WTC11 (cell line): ENCODE results near the gene FERMT3. TPM values are rescaled to one million over a fixed set of nuclear protein-coding genes. Genes with fewer than 3 reads are reported as not detected.

Experiments
- ATAC-seq: fragments of 200-7000 bp; cut with Tn5 transposase; 2 replicates; pipeline ENCODE4 v1.10.0; 2021; ENCODE audit warnings: mild to moderate bottlenecking, moderate library complexity
- CTCF ChIA-PET: fragments of 300-600 bp; sonication (Branson Sonifier 250); formaldehyde crosslinking; loops from one replicate; lab custom pipeline; 2021; ENCODE audit warnings: antibody characterized with exemption; lab: Charles Lee
- POLR2A ChIA-PET: fragments of 350-600 bp; sonication (Branson Sonifier 250); formaldehyde crosslinking; loops from one replicate; lab custom pipeline; 2021; ENCODE audit warnings: antibody characterized with exemption; lab: Charles Lee
- DNase-seq: peaks from one replicate; pipeline ENCODE4 v3.0.0; 2021; ENCODE audit warnings: low spot score
- H3K27ac Mint-ChIP-seq: 2 replicates; pipeline ENCODE4 v1.8.0; 2021; ENCODE audit warnings: mixed read lengths
- H3K27me3 Mint-ChIP-seq: 2 replicates; pipeline ENCODE4 v1.8.0; 2021; ENCODE audit warnings: low read depth, mild to moderate bottlenecking, moderate library complexity, mixed read lengths
- H3K36me3 Mint-ChIP-seq: 2 replicates; pipeline ENCODE4 v1.8.0; 2021; ENCODE audit warnings: mixed read lengths
- H3K4me1 Mint-ChIP-seq: 2 replicates; pipeline ENCODE4 v1.8.0; 2022; ENCODE audit warnings: mixed read lengths
- H3K4me3 Mint-ChIP-seq: 2 replicates; pipeline ENCODE4 v1.8.0; 2021; ENCODE audit warnings: mild to moderate bottlenecking, moderate library complexity, mixed read lengths
- H3K9me3 Mint-ChIP-seq: 2 replicates; pipeline ENCODE4 v1.8.0; 2021; ENCODE audit warnings: mixed read lengths
- ATF2 ChIP-seq: sonication (generic); formaldehyde crosslinking; IDR thresholded peaks from 2 replicates; pipeline ENCODE4 v1.8.1; 2022; ENCODE audit warnings: low read depth, missing genetic modification reagents, borderline replicate concordance
- CDX4 ChIP-seq: fragments of 250-450 bp; sonication (Bioruptor Pico); IDR thresholded peaks from 2 replicates; pipeline ENCODE4 v1.9.0; 2021; ENCODE audit warnings: moderate library complexity, mild to moderate bottlenecking, inconsistent platforms, borderline replicate concordance
- E2F5 ChIP-seq: sonication (generic); formaldehyde crosslinking; IDR thresholded peaks from 2 replicates; pipeline ENCODE4 v1.8.1; 2022; ENCODE audit warnings: mild to moderate bottlenecking, moderate library complexity, missing genetic modification reagents
- EMX1 ChIP-seq: fragments of 250-450 bp; sonication (Bioruptor Pico); IDR thresholded peaks from 2 replicates; pipeline ENCODE4 v1.8.0; 2021; ENCODE audit warnings: mild to moderate bottlenecking
- GABPB1 ChIP-seq: sonication (generic); formaldehyde crosslinking; IDR thresholded peaks from 2 replicates; pipeline ENCODE4 v1.8.1; 2023; ENCODE audit warnings: mild to moderate bottlenecking, missing genetic modification reagents
- IRF2 ChIP-seq: sonication (generic); formaldehyde crosslinking; IDR thresholded peaks from 2 replicates; pipeline ENCODE4 v1.8.0; 2022; ENCODE audit warnings: low read depth, missing genetic modification reagents, borderline replicate concordance
- JUN ChIP-seq: sonication (generic); formaldehyde crosslinking; IDR thresholded peaks from 2 replicates; pipeline ENCODE4 v1.8.0; 2023; ENCODE audit warnings: mild to moderate bottlenecking, missing genetic modification reagents
- KAT7 ChIP-seq: sonication (generic); formaldehyde crosslinking; IDR thresholded peaks from 2 replicates; pipeline ENCODE4 v1.8.1; 2023; ENCODE audit warnings: missing genetic modification reagents, mild to moderate bottlenecking, borderline replicate concordance
- MAX ChIP-seq: sonication (generic); formaldehyde crosslinking; IDR thresholded peaks from 2 replicates; pipeline ENCODE4 v1.8.0; 2022; ENCODE audit warnings: mild to moderate bottlenecking, missing genetic modification reagents
- PREB ChIP-seq: sonication (generic); formaldehyde crosslinking; IDR thresholded peaks from 2 replicates; pipeline ENCODE4 v1.8.1; 2022; ENCODE audit warnings: mild to moderate bottlenecking, missing genetic modification reagents, moderate library complexity, borderline replicate concordance
- SP1 ChIP-seq: sonication (generic); formaldehyde crosslinking; conservative IDR thresholded peaks from 2 replicates; pipeline ENCODE4 v1.8.1; 2022; ENCODE audit warnings: missing genetic modification reagents
- USF1 ChIP-seq: sonication (generic); formaldehyde crosslinking; IDR thresholded peaks from 2 replicates; pipeline ENCODE4 v1.8.0; 2022; ENCODE audit warnings: mild to moderate bottlenecking, missing genetic modification reagents
- USF2 ChIP-seq: sonication (generic); formaldehyde crosslinking; IDR thresholded peaks from 2 replicates; pipeline ENCODE4 v1.8.1; 2023; ENCODE audit warnings: mild to moderate bottlenecking, missing genetic modification reagents, moderate library complexity
- ZNF121 ChIP-seq: sonication (generic); formaldehyde crosslinking; IDR thresholded peaks from 2 replicates; pipeline ENCODE4 v1.8.0; 2023; ENCODE audit warnings: missing genetic modification reagents
- ZNF138 ChIP-seq: sonication (generic); formaldehyde crosslinking; conservative IDR thresholded peaks from 2 replicates; pipeline ENCODE4 v1.8.1; 2022; ENCODE audit warnings: mild to moderate bottlenecking, moderate library complexity, missing genetic modification reagents
- ZNF219 ChIP-seq: sonication (generic); formaldehyde crosslinking; IDR thresholded peaks from 2 replicates; pipeline ENCODE4 v1.8.0; 2023; ENCODE audit warnings: missing genetic modification reagents, mild to moderate bottlenecking, borderline replicate concordance
- ZNF281 ChIP-seq: sonication (generic); formaldehyde crosslinking; IDR thresholded peaks from 2 replicates; pipeline ENCODE4 v1.8.0; 2023; ENCODE audit warnings: mild to moderate bottlenecking, missing genetic modification reagents
- ZNF423 ChIP-seq: fragments of 250-450 bp; sonication (Bioruptor Pico); IDR thresholded peaks from 2 replicates; pipeline ENCODE4 v2.1.2; 2022; ENCODE audit warnings: mild to moderate bottlenecking, moderate library complexity
- ZSCAN18 ChIP-seq: fragments of 250-450 bp; sonication (Bioruptor Pico); IDR thresholded peaks from 2 replicates; pipeline ENCODE4 v2.1.2; 2022; ENCODE audit warnings: mild to moderate bottlenecking, moderate library complexity
- total RNA-seq: library from RNA; stranded (reverse); gene quantifications from 3 replicates; pipeline ENCODE4 v1.2.3, GENCODE V29; 2021

Gene FERMT3
- total RNA-seq, 1 experiment from 2014 or later: 3.8 TPM

GRCh38 chr11:64251753-64252002, 45.2 kb downstream of the FERMT3 start:
- H3K4me3 Mint-ChIP-seq: peak overlapping the region; percentile 90
- H3K9me3 Mint-ChIP-seq: no peaks in the 10 kb centered on the region
- peak overlapping the region; percentile 45; the same call in 1 of the 2 replicates for H3K27ac Mint-ChIP-seq
- ChIA-PET POLR2A (interaction anchor here (0.6 to 3.7 kb wide), 6 partner anchors 10 to 35 kb away, joined by 3 to 25 read pairs (median 6); partner anchors contain the start of genes NUDT22 and TRPT1), CTCF (interaction anchor here (0.5 to 5.3 kb wide), 22 partner anchors 9 to 379 kb away, joined by 3 to 75 read pairs (median 14); partner anchors contain the start of genes CATSPERZ, CCDC88B, DNAJC4 and ESRRA)
- TF ChIP-seq GABPB1 (no peak), EMX1 (CRISPR knock-in tag) (no peak), ZNF121 (CRISPR knock-in tag) (no peak), ZNF281 (CRISPR knock-in tag) (no peak), ATF2 (no peak), ZSCAN18 (CRISPR knock-in tag) (no peak), ZNF219 (CRISPR knock-in tag) (no peak), ZNF423 (CRISPR knock-in tag) (no peak), USF1 (CRISPR knock-in tag) (no peak), IRF2 (CRISPR knock-in tag) (no peak), USF2 (CRISPR knock-in tag) (no peak), KAT7 (CRISPR knock-in tag) (no peak), CDX4 (CRISPR knock-in tag) (no peak), ZNF138 (no peak), JUN (CRISPR knock-in tag) (no peak)
- H3K27me3 Mint-ChIP-seq: no peaks in the 10 kb centered on the region
- no peak for ATAC-seq
- H3K36me3 Mint-ChIP-seq: peaks cover 2% of the 10 kb centered on the region
- peaks cover 42% of the 10 kb centered on the region for H3K4me1 Mint-ChIP-seq
- DNase-seq: no peak

- ATAC-seq (no peak), DNase-seq (peak; percentile 67)
- ChIA-PET POLR2A (interaction anchor here (0.6 to 3.7 kb wide), 10 partner anchors 9 to 52 kb away, joined by 3 to 25 read pairs (median 4); partner anchors contain the start of genes FKBP2, NUDT22 and TRPT1), CTCF (interaction anchor here (0.5 to 5.3 kb wide), 22 partner anchors 10 to 1519 kb away, joined by 3 to 75 read pairs (median 12); partner anchors contain the start of genes CATSPERZ, CCDC88B, DNAJC4 and ESRRA)
- H3K4me3 Mint-ChIP-seq: peak overlapping the region; percentile 90
- no peaks in the 10 kb centered on the region for H3K9me3 Mint-ChIP-seq
- peaks cover 3% of the 10 kb centered on the region for H3K36me3 Mint-ChIP-seq
- H3K27ac Mint-ChIP-seq: peak overlapping the region; percentile 45
- H3K4me1 Mint-ChIP-seq: peaks cover 42% of the 10 kb centered on the region
- H3K27me3 Mint-ChIP-seq: no peaks in the 10 kb centered on the region
- TF ChIP-seq SP1 (CRISPR knock-in tag) (peak; percentile 58), E2F5 (CRISPR knock-in tag) (0 out of 2 replicates have a peak, but pooled peaks have one; percentile 49), MAX (0 out of 2 replicates have a peak, but pooled peaks have one; percentile 15), ZNF281 (CRISPR knock-in tag) (0 out of 2 replicates have a peak, but pooled peaks have one; percentile 33), IRF2 (CRISPR knock-in tag) (no peak), PREB (CRISPR knock-in tag) (no peak)
Measured at GRCh38 chr11:64252003-64252872, 45.7 kb downstream of the FERMT3 start.
